GM21367 (cell line): ENCODE data around the gene FBXL13.
"Not testable (repeated sequence)": the region's sequence is repeated elsewhere in the genome, so short reads cannot be mapped to it uniquely, and the experiment has no call there.

ENCODE experiments used
- ATAC-seq: cut with Tn5 transposase; IDR thresholded peaks from one replicate; pipeline ENCODE4 v1.9.1; 2021; ENCODE audit not compliant: unreplicated experiment

The FBXL13 gene

DNA sequence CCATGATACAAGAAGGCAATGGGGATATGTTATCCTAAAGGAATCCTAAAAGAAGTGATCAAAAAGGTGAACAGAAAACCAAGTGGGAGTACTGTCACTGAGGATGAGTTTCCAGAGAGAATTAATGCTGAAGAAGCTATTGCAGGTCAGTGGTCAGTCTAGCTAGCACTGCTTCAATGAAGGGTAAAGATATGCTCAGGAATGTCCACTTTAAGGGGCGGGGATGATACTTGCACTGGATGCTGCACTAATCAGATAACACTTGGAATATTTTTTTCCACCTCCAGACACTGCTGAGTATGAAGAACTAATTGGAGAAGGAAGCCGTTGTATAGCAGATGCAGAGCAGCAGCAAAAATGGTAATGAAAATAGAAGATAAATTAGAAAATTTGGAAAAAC lies 86.5 kb downstream of the FBXL13 start:
- ATAC-seq: no peak

DNA sequence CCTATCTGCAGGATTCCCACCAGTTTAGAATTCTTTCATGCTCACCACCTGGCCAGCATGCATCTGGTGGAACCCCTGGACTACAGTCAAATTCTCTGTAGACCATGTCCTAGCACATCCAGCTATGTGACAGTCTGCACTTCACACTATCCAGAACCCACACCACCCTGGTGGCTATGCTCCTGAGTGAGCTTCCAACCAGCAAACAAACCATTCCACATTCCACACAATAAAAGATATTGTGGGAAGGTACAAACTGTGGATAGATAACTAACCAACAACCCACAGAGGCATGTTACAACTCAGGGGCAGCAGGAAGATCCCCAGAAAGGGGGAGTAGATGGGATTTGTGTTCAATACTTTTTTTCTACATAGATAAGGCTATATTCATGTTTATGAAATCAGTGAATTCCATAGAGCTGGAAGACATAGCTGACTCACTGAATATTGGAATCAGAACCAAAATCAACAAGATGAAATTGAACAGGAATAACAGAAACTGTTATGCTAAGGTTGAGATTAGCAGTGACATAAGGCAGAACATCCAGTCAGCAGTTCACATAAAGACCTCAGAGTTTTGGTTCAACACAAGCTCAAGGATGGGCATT lies 89.3 kb downstream of the FBXL13 start:
- ATAC-seq: no peak

DNA sequence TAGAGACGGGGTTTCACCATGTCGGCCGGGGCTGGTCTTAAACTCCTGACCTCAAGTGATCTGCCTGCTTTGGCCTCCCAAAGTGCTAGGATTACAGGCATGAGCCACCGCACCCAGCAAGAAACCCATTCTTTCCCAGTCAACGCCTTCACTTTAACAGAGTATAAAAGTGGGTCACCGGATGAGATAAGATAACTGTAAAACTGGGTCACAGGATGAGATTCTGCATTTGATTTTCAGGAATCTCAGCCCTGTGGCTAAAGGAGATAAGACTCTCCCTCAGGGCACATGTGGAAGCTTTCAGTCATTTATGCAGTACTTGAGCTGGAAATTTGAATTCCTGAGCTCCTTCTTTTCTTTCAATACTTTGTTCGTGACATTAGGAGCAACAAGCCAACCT lies 91.0 kb downstream of the FBXL13 start:
- no peak for ATAC-seq

DNA sequence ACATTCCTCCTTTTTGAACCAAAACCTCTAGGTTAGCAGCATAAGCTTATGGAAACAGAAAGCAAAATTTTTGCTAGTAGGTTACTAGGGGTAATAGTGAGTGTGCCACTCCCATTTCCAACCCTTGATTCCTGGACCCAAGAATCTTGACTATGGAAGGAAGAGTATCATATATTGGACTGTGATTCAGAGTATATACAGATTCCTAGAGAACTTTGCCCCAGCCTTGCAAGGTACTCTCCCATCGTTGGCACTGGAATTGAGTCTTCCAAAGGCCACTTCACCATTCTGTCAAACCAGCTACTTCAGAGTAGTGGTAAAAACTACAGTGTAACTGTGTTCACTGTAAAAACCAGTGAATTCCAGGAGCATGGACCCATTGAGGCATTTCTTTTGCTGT lies 92.4 kb downstream of the FBXL13 start:
- ATAC-seq: no peak

DNA sequence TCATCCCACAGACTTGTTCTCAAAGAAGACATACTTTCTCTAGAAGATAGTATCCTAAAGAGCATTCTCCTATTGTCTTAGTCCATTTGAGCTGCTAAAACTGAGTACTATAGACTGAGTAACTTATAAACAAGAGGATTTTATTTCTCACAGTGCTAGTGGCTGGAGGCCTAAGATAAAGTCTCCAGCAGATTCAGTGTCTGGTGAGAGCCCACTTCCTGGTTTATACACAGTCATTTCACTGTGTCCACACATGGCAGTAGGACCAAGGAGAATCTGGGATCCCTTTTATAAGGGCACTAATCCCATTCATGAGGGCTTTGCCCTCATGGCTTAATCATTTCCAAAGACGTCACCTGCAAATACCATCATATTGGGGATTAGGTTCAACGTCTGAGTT lies 93.1 kb downstream of the FBXL13 start:
- ATAC-seq: no peak

DNA sequence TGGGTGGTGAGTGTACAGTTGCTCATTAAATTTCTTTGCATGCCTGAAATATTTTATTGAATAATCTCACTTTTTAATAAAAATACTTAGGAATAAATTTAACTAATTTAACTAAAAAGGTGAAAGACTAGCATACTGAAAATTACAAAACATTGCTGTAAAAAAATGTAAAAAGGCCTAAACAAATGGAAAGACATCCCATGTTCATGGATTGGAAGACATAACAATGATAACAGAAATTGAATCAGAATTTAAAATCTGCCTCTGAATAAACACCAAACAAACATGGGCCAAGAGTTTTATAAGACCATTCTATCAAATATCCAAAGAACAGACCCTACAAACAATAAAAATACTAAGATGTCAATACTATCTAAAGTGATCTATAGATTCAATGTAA lies 94.9 kb downstream of the FBXL13 start:
- ATAC-seq: no peak

DNA sequence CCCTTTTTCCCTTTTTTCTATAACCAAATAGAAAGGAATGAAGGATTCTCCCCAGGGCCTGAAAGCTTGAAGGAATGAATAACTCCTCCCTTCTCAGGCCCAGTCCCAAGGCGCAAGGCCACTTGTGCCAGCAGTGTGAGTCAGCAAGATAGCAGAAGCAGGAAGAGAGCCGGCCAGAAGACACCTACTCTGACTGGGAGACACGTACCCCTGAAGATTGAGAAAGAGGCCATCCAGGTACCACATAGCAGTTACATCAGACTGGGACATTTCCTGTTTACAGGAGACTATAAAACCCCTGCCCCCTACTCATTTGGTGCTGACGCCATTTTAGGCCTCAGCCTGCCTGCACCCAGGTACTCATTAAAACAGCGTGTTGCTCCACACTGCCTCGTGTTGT lies 96.3 kb downstream of the FBXL13 start:
- ATAC-seq: no peak

DNA sequence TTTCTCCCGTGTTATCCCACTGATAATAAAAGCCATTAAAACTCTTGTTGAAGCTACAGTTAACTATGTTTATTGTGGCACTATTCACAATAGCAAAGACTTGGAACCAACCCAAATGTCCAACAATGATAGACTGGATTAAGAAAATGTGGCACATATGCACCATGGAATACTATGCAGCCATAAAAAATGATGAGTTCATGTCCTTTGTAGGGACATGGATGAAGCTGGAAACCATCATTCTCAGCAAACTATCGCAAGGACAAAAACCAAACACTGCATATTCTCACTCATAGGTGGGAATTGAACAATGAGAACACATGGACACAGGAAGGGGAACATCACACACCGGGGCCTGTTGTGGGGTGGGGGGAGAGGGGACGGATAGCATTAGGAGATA lies 97.0 kb downstream of the FBXL13 start:
- ATAC-seq: not testable (repeated sequence)

DNA sequence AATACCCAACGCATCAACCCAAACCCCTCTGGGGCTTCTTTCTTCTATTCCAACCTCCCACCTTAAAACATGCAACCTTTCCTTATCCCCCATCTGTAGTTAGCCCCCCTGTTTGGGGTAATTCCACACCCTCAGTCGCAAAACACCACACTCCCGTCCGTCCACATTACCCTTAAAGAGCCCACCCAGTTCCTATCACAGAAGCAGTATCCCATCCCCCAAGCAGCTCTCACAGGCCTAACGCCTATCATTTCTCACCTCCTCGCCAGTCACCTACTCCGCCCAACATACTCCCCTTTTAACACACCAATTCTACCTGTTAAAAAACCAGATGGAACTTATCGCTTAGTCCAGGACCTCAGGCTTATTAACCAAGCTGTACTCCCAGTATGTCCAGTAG lies 98.1 kb downstream of the FBXL13 start:
- ATAC-seq: no peak

DNA sequence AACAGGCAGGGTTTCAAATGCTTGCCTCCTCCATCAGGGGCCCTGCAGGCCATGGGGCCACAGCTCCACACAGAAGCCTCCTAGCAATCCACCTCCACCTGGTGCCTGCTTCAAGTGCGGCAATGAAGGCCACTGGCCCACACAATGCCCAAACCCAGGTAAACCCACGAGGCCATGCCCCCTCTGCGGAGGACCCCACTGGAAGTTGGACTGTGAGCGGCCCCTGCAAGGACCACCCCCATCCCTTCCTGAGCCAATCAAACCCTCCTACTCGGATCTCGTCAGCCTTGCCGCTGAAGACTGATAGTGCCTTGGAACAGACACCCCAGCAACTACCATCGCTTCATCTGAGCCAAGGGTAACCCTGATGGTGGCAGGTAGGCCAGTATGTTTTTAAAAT lies 98.7 kb downstream of the FBXL13 start:
- ATAC-seq: no peak

DNA sequence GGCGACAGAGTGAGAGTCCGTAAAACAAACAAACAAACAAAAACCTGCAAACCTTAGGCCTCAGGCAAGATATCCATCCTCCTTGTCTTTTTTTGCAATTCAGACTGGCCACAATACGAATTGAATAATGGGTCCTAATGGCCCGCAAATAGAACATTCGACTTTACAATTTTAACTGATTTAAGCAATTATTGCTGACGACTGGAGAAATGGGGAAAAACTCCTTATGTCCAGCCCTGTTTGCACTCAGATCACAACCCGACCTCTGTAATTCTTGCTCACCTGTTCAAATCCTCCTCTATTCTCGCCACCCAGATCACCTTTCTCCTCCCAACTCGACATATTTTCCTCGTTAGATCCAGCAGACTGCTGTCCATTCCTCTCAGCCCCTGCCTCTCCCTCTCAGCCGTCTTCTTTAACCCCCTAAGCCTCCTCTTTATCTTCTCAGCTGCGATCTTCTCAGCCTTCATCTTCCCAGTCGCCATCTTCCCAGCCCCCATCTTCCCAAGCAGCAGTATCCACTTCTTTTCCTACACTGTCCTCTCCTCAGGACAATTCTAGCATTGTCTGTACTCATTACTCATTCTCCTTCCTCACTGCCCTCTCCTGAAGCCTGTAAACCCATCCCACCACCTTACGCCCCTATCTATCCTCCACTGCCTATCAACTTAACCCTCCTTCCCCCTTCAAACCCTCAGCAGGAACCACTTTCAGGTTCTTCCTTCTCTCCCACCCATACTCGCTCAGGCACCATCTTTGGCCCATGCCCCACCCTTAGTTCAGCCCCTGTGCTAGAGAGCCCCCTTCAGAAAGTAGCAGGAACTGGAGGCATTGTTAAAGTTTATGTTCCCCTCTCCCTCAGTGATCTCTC lies 100.0 kb downstream of the FBXL13 start:
- no peak for ATAC-seq

DNA sequence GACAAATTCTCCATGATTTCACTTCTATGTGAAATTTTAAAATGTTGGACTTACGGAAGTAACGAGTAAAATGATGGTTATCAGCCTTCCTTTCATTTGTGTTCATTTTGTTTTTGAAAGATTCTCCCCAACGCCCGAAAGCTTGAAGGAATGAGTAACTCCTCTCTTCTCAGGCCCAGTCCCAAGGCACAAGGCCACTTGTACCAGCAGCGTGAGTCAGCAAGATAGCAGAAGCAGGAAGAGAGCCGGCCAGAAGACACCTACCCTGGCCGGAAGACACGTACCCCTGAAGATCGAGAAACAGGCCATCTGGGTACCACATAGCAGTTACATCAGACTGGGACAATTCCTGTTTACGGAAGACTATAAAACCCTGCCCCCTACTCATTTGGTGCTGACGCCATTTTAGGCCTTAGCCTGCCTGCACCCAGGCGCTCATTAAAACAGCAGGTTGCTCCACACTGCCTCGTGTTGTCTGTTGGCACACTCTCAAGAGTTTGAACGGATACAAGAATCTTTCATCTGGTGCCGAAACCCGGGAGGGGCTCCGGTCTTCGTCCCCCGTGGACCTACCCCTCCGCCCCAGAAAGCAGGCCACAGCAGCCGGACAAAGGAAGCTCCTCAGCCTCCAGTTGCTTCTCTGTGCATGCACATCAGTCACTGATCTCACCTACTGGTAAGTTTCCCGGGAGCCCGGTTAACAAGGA lies 101.3 kb downstream of the FBXL13 start:
- ATAC-seq: no peak

DNA sequence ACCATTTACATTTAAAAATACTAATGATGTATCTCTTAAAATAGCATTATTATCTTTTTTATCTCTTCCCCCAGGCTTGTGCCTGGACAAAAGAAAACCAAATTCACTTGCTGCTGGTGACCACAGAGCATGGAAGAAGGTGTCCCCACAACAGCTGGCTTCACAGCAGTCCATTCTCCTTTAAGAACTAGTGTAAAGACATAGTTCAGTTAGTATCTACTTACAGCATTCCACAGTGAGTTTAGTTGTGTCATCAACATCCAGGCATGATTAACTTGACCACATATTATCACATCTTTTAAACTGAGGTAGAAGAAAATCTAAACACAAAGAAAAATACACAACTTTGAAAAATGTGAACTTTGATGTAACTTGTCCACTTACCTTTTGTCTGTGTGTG lies 106.8 kb downstream of the FBXL13 start:
- no peak for ATAC-seq

DNA sequence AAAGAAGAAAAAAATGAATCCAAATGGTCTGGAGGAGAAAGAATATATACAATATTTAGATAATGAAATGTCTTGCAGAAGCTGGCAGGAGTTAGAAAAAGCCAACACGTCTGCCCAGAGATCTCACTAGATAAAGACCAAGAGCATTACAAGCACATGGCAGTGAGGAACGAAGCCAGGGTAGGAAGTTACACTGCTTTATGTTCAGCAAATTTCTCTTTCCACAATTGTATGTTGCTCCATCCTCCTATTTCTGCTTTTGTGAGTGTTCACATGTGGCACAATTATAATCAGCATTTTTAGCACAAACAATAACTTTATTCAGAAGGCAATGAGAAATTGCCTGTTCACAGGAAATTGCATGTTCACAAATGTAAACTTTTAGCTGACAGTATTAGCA lies 108.1 kb downstream of the FBXL13 start:
- no peak for ATAC-seq

DNA sequence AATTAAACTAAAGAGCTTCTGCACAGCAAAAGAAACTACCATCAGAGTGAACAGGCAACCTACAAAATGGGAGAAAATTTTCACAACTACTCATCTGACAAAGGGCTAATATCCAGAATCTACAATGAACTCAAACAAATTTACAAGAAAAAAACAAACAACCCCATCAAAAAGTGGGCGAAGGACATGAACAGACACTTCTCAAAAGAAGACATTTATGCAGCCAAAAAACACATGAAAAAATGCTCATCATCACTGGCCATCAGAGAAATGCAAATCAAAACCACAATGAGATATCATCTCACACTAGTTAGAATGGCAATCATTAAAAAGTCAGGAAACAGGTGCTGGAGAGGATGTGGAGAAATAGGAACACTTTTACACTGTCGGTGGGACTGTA lies 112.6 kb downstream of the FBXL13 start:
- ATAC-seq: not testable (repeated sequence)

DNA sequence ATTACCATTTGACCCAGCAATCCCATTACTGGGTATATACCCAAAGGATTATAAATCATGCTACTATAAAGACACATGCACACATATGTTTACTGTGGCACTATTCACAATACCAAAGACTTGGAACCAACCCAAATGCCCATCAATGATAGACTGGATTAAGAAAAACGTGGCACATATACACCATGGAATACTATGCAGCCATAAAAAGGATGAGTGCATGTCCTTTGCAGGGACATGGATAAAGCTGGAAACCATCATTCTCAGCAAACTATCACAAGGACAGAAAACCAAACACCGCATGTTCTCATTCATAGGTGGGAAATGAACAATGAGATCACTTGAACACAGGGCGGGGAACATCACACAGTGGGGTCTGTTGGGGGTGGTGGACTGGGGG lies 116.6 kb downstream of the FBXL13 start:
- ATAC-seq: not testable (repeated sequence)

DNA sequence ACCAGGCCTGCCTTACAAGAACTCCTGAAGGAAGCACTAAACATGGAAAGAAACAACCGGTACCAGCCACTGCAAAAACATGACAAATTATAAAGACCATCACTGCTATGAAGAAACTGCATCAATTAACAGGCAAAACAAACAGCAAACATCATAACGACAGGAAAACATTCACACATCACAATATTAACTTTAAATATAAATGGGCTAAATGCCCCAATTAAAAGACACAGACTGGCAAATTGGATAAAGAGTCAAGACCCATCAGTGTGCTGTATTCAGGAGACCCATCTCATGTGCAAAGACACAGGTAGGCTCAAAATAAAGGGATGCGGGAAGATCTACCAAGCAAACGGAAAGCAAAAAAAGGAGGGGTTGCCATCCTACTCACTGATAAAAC lies 120.2 kb downstream of the FBXL13 start:
- not testable (repeated sequence) for ATAC-seq

DNA sequence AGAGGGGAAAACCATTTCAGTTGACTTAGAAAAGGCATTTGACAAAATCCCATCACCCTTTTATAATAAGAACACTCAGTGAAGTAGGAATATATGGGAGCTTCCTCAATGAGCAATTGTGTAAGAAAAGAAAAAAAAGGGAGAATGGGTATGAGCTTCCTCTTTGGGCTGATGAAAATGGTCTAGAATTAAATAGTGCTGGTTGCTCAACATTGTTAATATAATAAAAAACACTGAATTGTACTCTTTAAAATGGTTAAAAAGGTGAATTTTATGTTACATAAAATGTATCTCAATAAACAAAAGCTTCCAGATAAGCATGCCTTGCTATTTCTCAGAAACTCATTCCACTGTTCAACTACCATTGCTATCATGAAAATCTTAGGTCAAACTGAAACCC lies 121.2 kb downstream of the FBXL13 start:
- ATAC-seq: no peak

DNA sequence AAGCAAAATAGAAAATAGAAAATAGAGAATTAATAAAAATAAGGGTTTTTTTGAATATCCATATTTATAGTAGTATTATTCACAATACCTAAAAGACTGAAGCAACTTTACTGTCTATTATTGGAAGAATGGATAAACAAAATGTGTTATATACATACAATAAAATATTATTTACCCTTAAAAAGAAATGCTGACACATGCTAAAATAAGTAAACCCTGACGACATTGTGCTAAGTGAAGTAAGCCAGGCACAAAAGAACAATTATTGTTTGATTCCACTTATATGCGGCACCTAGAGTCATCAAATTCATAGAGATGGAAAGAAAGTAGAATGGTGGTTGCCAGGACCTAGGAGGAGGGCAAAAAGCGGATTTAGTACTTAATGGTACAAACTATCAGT lies 122.8 kb downstream of the FBXL13 start:
- ATAC-seq: no peak

DNA sequence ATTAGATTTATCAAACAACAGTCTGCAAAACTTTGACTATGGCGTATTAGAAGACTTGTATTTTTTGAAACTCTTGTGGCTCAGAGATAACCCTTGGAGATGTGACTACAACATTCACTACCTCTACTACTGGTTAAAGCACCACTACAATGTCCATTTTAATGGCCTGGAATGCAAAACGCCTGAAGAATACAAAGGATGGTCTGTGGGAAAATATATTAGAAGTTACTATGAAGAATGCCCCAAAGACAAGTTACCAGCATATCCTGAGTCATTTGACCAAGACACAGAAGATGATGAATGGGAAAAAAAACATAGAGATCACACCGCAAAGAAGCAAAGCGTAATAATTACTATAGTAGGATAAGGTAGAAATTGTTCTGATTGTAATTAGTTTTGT lies 130.4 kb downstream of the FBXL13 start:
- ATAC-seq: no peak

DNA sequence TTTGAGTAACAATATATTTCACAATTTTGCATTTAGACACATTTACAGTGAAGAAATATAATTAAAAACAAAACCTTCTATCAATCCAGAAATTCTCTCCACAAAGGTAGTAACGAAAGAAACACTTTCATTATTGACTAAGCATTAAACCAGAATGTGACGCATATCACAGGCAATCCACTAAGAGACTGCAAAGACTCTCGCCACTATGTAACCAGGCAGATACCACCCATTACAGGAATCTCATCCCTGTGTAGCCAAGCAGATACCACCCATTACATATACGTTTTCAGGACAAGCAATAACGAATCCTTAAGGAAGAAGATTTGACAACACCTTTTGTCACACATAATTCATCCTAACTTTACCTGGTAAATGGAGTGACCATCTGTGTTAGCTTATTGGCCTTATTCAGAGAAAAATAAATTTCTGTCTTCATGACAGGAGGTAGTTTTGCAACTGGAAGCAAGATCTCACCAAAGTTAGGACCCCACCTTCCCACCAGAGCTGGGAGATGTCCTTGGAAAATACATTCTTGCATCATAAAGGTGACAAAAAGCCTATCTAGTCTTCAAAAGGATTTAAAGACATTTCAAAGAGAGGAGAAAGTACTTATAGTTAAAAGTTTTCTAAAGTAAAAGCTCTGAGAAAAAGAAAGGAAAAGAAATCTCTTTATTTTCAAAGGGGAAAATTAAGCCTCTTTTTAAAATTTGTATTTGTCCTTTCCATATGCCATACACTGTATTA lies 131.0 kb downstream of the FBXL13 start:
- ATAC-seq: no peak
